Endodermal cell (in vitro differentiated cells): ENCODE data around the gene ACTG2. TPM values are rescaled to one million over a fixed set of nuclear protein-coding genes. Genes with fewer than 3 reads are reported as not detected.

Source experiments
- DNase-seq: peaks from one replicate; pipeline ENCODE4 v3.0.0-alpha.2; 2017
- H3K27ac ChIP-seq: 2 replicates; pipeline ENCODE4 v1.5.1; 2013; ENCODE audit warnings: mild to moderate bottlenecking, low read depth, low read length, moderate library complexity
- H3K27me3 ChIP-seq: 2 replicates; pipeline ENCODE4 v1.6.1; 2013; ENCODE audit warnings: mild to moderate bottlenecking, low read length, moderate library complexity; ENCODE audit not compliant: insufficient read depth, control insufficient read depth, poor library complexity, severe bottlenecking
- H3K36me3 ChIP-seq: 2 replicates; pipeline ENCODE4 v1.7.0; 2013; ENCODE audit warnings: mild to moderate bottlenecking, low read length, moderate library complexity; ENCODE audit not compliant: control insufficient read depth, insufficient read depth
- H3K4me1 ChIP-seq: one replicate; pipeline ENCODE4 v1.7.0; 2013; ENCODE audit warnings: low read length; ENCODE audit not compliant: control insufficient read depth, insufficient read depth
- H3K4me3 ChIP-seq: 2 replicates; pipeline ENCODE4 v1.5.1; 2013; ENCODE audit warnings: mild to moderate bottlenecking, low read length, moderate library complexity
- H3K9ac ChIP-seq: 2 replicates; pipeline ENCODE4 v1.6.1; 2013; ENCODE audit warnings: mild to moderate bottlenecking, low read length, moderate library complexity; ENCODE audit not compliant: poor library complexity, severe bottlenecking; ENCODE audit errors: extremely low read depth
- H3K9me3 ChIP-seq: 2 replicates; pipeline ENCODE4 v1.6.1; 2013; ENCODE audit warnings: mild to moderate bottlenecking, low read length, moderate library complexity; ENCODE audit not compliant: control insufficient read depth
- H3K27ac Mint-ChIP-seq: 2 replicates; pipeline ENCODE4 v1.8.0; 2020; ENCODE audit warnings: mixed read lengths
- H3K27me3 Mint-ChIP-seq: 2 replicates; pipeline ENCODE4 v1.8.0; 2021; ENCODE audit warnings: mild to moderate bottlenecking, mixed read lengths; ENCODE audit not compliant: insufficient read depth
- H3K36me3 Mint-ChIP-seq: 2 replicates; pipeline ENCODE4 v1.8.0; 2020; ENCODE audit warnings: low read depth, mixed read lengths
- H3K4me1 Mint-ChIP-seq: 2 replicates; pipeline ENCODE4 v1.8.0; 2020; ENCODE audit warnings: mixed read lengths
- H3K4me3 Mint-ChIP-seq: 2 replicates; pipeline ENCODE4 v1.8.0; 2020; ENCODE audit warnings: mild to moderate bottlenecking, moderate library complexity, mixed read lengths
- H3K9me3 Mint-ChIP-seq: 2 replicates; pipeline ENCODE4 v1.8.0; 2020; ENCODE audit warnings: mild to moderate bottlenecking, mixed read lengths
- CTCF ChIP-seq: fragments of 200-600 bp; sonication (generic); conservative IDR thresholded peaks from 2 replicates; pipeline ENCODE4 v1.5.0; 2021; ENCODE audit warnings: antibody characterized with exemption, mild to moderate bottlenecking
- WGBS, 2 experiments: methylation state at CpG; one replicate each; pipeline versions ENCODE4 v1.1.5 to v1.1.7; 2013; ENCODE audit warnings: missing lambda C conversion rate in 2 of 2, mixed read lengths in 1 of 2; ENCODE audit not compliant: insufficient coverage in 1 of 2, insufficient read length in 1 of 2; 5-methylcytosine and 5-hydroxymethylcytosine counted together
- total RNA-seq, 2 donors: library from RNA; stranded (reverse); fragmentation: NEBNext Ultra II Directional in 1 of 2; extraction: Animal tissue kit (Norgen Biotek cat#: 25700) in 1 of 2; gene quantifications; 2 replicates in 1 of 2; 3 replicates in 1 of 2; pipeline ENCODE4 v1.2.1, GENCODE V29; 2021

ACTG2 gene
- total RNA-seq, 2 donors from 2014 or later, result 1.5 to 1.6 TPM

- no peak for TF ChIP-seq CTCF
- peaks cover 7% of the 10 kb centered on the region for H3K4me1 Mint-ChIP-seq
- H3K4me1 ChIP-seq, result no peaks in the 10 kb centered on the region
- no peak overlapping the region for H3K9ac ChIP-seq
- H3K27me3 ChIP-seq, result peaks cover 9% of the 10 kb centered on the region
- H3K4me3 Mint-ChIP-seq, result no peak overlapping the region
- DNase-seq, result no peak
- no peaks in the 10 kb centered on the region for H3K9me3 ChIP-seq
- no peak overlapping the region for H3K27ac ChIP-seq
- no peak overlapping the region for H3K27ac Mint-ChIP-seq
- H3K27me3 Mint-ChIP-seq, result peaks cover 25% of the 10 kb centered on the region
- H3K9me3 Mint-ChIP-seq, result no peaks in the 10 kb centered on the region
- H3K36me3 ChIP-seq, result no peaks in the 10 kb centered on the region
- H3K36me3 Mint-ChIP-seq, result no peaks in the 10 kb centered on the region
- WGBS, 2 experiments, result 90 to 97% methylated on average over 2 to 9 of the region's 9 CpGs
- H3K4me3 ChIP-seq, result no peak overlapping the region
These were observed 28.8 kb downstream of the ACTG2 start for GRCh38 chr2:73921581-73921980.

- Mint-ChIP-seq H3K4me3 (no peak overlapping the region), H3K36me3 (no peaks in the 10 kb centered on the region), H3K9me3 (no peaks in the 10 kb centered on the region), H3K27ac (no peak overlapping the region), H3K4me1 (peaks cover 7% of the 10 kb centered on the region), H3K27me3 (peaks cover 23% of the 10 kb centered on the region)
- H3K9me3 ChIP-seq, result no peaks in the 10 kb centered on the region
- peaks cover 9% of the 10 kb centered on the region for H3K27me3 ChIP-seq
- H3K36me3 ChIP-seq, result no peaks in the 10 kb centered on the region
- no peak overlapping the region for H3K9ac ChIP-seq
- WGBS, 2 experiments, result 73 to 75% methylated on average over 5 of the region's 5 CpGs
- peak; percentile 15 for DNase-seq
- H3K4me1 ChIP-seq, result no peaks in the 10 kb centered on the region
- no peak overlapping the region for H3K4me3 ChIP-seq
- TF ChIP-seq CTCF, result no peak
- H3K27ac ChIP-seq, result no peak overlapping the region
These were observed 29.9 kb downstream of the ACTG2 start for GRCh38 chr2:73922681-73923080.

DNA sequence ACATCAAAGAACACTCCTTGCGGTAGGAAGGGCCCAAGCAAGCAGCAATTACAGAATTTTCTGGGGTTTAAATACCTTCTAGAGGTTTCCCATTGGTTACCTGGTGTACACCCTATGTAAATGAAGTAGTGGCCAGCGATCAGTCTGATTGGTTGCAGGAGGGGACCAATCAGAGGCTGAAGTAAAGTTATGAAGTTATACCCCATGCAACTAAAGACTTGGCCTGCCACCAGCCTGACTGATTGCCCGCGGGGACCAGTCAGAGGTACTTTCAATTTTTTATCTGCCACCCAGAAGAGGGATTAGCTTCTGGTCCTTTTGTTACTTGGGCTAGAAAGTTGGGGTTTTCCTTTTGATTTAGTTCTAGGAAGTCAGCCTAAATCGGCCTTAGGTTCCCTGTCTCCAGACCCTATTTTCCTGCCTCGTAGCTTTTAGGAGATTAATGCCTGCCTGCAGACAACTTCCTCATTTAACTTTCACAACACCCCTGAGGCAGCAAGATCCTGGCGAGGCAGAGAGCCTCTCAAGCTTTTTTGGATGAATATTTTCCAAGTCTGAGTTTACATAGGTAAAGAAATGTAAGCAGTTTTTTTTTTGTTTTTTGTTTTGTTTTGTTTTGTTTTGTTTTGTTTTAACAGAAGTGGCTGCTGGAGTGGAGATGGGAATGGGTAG lies 32.4 kb downstream of the ACTG2 start:
- H3K9ac ChIP-seq, result no peak overlapping the region
- WGBS, 2 experiments, result 92 to 96% methylated on average over 4 to 7 of the region's 7 CpGs
- no peak overlapping the region for H3K4me3 ChIP-seq
- no peaks in the 10 kb centered on the region for H3K9me3 ChIP-seq
- Mint-ChIP-seq H3K27me3 (peaks cover 13% of the 10 kb centered on the region), H3K27ac (no peak overlapping the region), H3K36me3 (peaks cover 2% of the 10 kb centered on the region), H3K9me3 (no peaks in the 10 kb centered on the region), H3K4me3 (no peak overlapping the region), H3K4me1 (peaks cover 16% of the 10 kb centered on the region)
- DNase-seq, result peak; percentile 37
- H3K4me1 ChIP-seq, result no peaks in the 10 kb centered on the region
- H3K27me3 ChIP-seq, result peaks cover 9% of the 10 kb centered on the region
- H3K36me3 ChIP-seq, result peaks cover 3% of the 10 kb centered on the region
- no peak overlapping the region for H3K27ac ChIP-seq
- TF ChIP-seq CTCF, result no peak
